ENCODE results near the gene SCIMP. TPM values are rescaled to one million over a fixed set of nuclear protein-coding genes. Genes with fewer than 3 reads are reported as not detected.
"Not testable (repeated sequence)": the region's sequence is repeated elsewhere in the genome, so short reads cannot be mapped to it uniquely, and the experiment has no call there.

Gene SCIMP
- total RNA-seq, 4 donors from 2014 or later, result 0.82 to 9.1 (median 2.6) TPM; not detected in 1

- WGBS, 2 donors (ENCODE audit: low coverage in 1 of 2), result 91 to 96% methylated on average over 4 to 8 of the region's 8 CpGs
Observed at GRCh38 chr17:5247621-5248020, 13.0 kb upstream of the SCIMP start.

GRCh38 chr17:5241861-5242671, 7.4 kb upstream of the SCIMP start:
- Histone ChIP-seq H3K27me3 (no peaks in the 10 kb centered on the region), H3K36me3 (no peaks in the 10 kb centered on the region), H3K27ac (peak overlapping the region; percentile 67 to 85 (median 82)), H3K9me3 (no peaks in the 10 kb centered on the region), H3K4me1 (peaks cover 0 to 16% (median 11%) of the 10 kb centered on the region in 4 donors), H3K4me3 (no peak overlapping the region)
- intact Hi-C loops (cut with DNase I; ENCODE audit: low total_unique reads), result no loop called here
- WGBS, 2 donors (ENCODE audit: low coverage in 1 of 2), result 37 to 41% methylated on average over 8 to 9 of the region's 10 CpGs
- peak in 2 of 5 experiments; percentile 35 to 43 for TF ChIP-seq CTCF (IDR thresholded peaks at IDR 0.05)
- no peak for TF ChIP-seq EP300 (IDR thresholded peaks at IDR 0.05; ENCODE audit: low read depth)
- TF ChIP-seq POLR2A (IDR thresholded peaks at IDR 0.05), result peak; percentile 24
- TF ChIP-seq POLR2AphosphoS5 (IDR thresholded peaks at IDR 0.05), result peak in 2 of 3 donors; percentile 38 to 58
- in situ Hi-C loops (cut with MboI; ENCODE audit: low pct_ligation_motif_present in 1 of 4, low pct_unique_long_range_greater_than_20kb in 1 of 4, low sequenced_read_pairs in 3 of 4), result no loop called here
- peak; percentile 27 for DNase-seq

More at GRCh38 chr17:5247621-5248020, 13.0 kb upstream of the SCIMP start:
- TF ChIP-seq POLR2A (IDR thresholded peaks at IDR 0.05), result no peak
- no peak for TF ChIP-seq POLR2AphosphoS5 (IDR thresholded peaks at IDR 0.05)
- no peak for TF ChIP-seq CTCF (IDR thresholded peaks at IDR 0.05)
- no peak for TF ChIP-seq EP300 (IDR thresholded peaks at IDR 0.05; ENCODE audit: low read depth)
- Histone ChIP-seq H3K4me3 (no peak overlapping the region), H3K9me3 (no peaks in the 10 kb centered on the region), H3K27me3 (peaks cover 6% of the 10 kb centered on the region), H3K36me3 (no peaks in the 10 kb centered on the region), H3K4me1 (peaks cover 0 to 4% (median 1%) of the 10 kb centered on the region in 4 donors), H3K27ac (no peak overlapping the region)
- in situ Hi-C loops (cut with MboI; ENCODE audit: low pct_ligation_motif_present in 1 of 4, low pct_unique_long_range_greater_than_20kb in 1 of 4, low sequenced_read_pairs in 3 of 4) (no loop called here), intact Hi-C loops (cut with DNase I; ENCODE audit: low total_unique reads) (no loop called here)
- no peak for DNase-seq

- DNase-seq; H3K27ac ChIP-seq; H3K4me3 ChIP-seq; H3K27me3 ChIP-seq; in situ Hi-C loops (cut with MboI; ENCODE audit: low pct_ligation_motif_present in 1 of 4, low pct_unique_long_range_greater_than_20kb in 1 of 4, low sequenced_read_pairs in 3 of 4); intact Hi-C loops (cut with DNase I; ENCODE audit: low total_unique reads); H3K36me3 ChIP-seq; H3K9me3 ChIP-seq: not testable (repeated sequence)
- WGBS, 2 donors (ENCODE audit: low coverage in 1 of 2), result 92% methylated on average over 7 of the region's 7 CpGs; no CpG with 5 or more reads in 1 of the 2 donors
- peaks cover 0 to 16% (median 11%) of the 10 kb centered on the region in 4 donors for H3K4me1 ChIP-seq
Observed at GRCh38 chr17:5239769-5240168, 5.1 kb upstream of the SCIMP start.

GRCh38 chr17:5238333-5238732, 3.7 kb upstream of the SCIMP start:
- Histone ChIP-seq H3K27ac (no peak overlapping the region), H3K4me1 (peaks cover 0 to 16% (median 11%) of the 10 kb centered on the region in 4 donors), H3K27me3 (no peaks in the 10 kb centered on the region), H3K9me3 (no peaks in the 10 kb centered on the region), H3K36me3 (no peaks in the 10 kb centered on the region), H3K4me3 (no peak overlapping the region)
- in situ Hi-C loops (cut with MboI; ENCODE audit: low pct_ligation_motif_present in 1 of 4, low pct_unique_long_range_greater_than_20kb in 1 of 4, low sequenced_read_pairs in 3 of 4), result no loop called here
- DNase-seq, result no peak
- intact Hi-C loops (cut with DNase I; ENCODE audit: low total_unique reads), result no loop called here
- 69% methylated on average over 4 of the region's 4 CpGs; no CpG with 5 or more reads in 1 of the 2 donors for WGBS, 2 donors (ENCODE audit: low coverage in 1 of 2)
- TF ChIP-seq POLR2AphosphoS5 (IDR thresholded peaks at IDR 0.05), result no peak

- H3K4me3 ChIP-seq, result no peak overlapping the region
- WGBS, 2 donors (ENCODE audit: low coverage in 1 of 2), result 44 to 45% methylated on average over 2 to 6 of the region's 6 CpGs
- H3K9me3 ChIP-seq, result no peaks in the 10 kb centered on the region
- TF ChIP-seq POLR2A (IDR thresholded peaks at IDR 0.05) (no peak), POLR2AphosphoS5 (IDR thresholded peaks at IDR 0.05) (no peak), CTCF (IDR thresholded peaks at IDR 0.05) (peak; percentile 52 to 73 (median 60)), EP300 (IDR thresholded peaks at IDR 0.05; ENCODE audit: low read depth) (no peak)
- intact Hi-C loops (cut with DNase I; ENCODE audit: low total_unique reads) (no loop called here), in situ Hi-C loops (cut with MboI; ENCODE audit: low pct_ligation_motif_present in 1 of 4, low pct_unique_long_range_greater_than_20kb in 1 of 4, low sequenced_read_pairs in 3 of 4) (no loop called here)
- H3K36me3 ChIP-seq, result no peaks in the 10 kb centered on the region
- H3K27ac ChIP-seq, result no peak overlapping the region
- no peaks in the 10 kb centered on the region for H3K27me3 ChIP-seq
- peaks cover 0 to 12% (median 10%) of the 10 kb centered on the region in 4 donors for H3K4me1 ChIP-seq
- peak; percentile 72 for DNase-seq
Observed at GRCh38 chr17:5237541-5238016, 2.9 kb upstream of the SCIMP start.

Data from transverse colon (tissue), 4 donors.